NOMO-1 treated with DMSO at 0.1 percent for 48 hours (cell line): ENCODE measurements around the gene NPHP4.
A peak's percentile ranks its signal among the peaks of the same experiment; 100 is the strongest.

ENCODE experiments used
- DNase-seq: peaks from one replicate; lab custom pipeline; 2025; ENCODE audit not compliant: unreplicated experiment; lab: John Stamatoyannopoulos, UW

The NPHP4 gene

GRCh38 chr1:5992026-5992813 lies at the start of gene NPHP4:
Gene NPHP4, minus strand, starts transcription at chr1:5992425. Its CDS starts 6,136 bp downstream, at chr1:5986289.
- DNase-seq = peak; percentile 98

GRCh38 chr1:6041432-6042062 lies 49.3 kb upstream of the NPHP4 start:
- no peak for DNase-seq

- no peak for DNase-seq
Observed at GRCh38 chr1:6040861-6041415, 48.7 kb upstream of the NPHP4 start.

- no peak for DNase-seq
Observed at GRCh38 chr1:6040444-6040843, 48.2 kb upstream of the NPHP4 start.

- no peak for DNase-seq
Observed at GRCh38 chr1:6039031-6039430, 46.8 kb upstream of the NPHP4 start.

GRCh38 chr1:6038603-6039002 lies 46.4 kb upstream of the NPHP4 start:
- no peak for DNase-seq

GRCh38 chr1:6037338-6037762 lies 45.1 kb upstream of the NPHP4 start:
- peak; percentile 9 for DNase-seq

- DNase-seq = no peak
Observed at GRCh38 chr1:6035719-6036118, 43.5 kb upstream of the NPHP4 start.

GRCh38 chr1:6035303-6035702 lies 43.1 kb upstream of the NPHP4 start:
- no peak for DNase-seq

GRCh38 chr1:6034750-6035096 lies 42.5 kb upstream of the NPHP4 start:
- no peak for DNase-seq

GRCh38 chr1:6033986-6034749 lies 41.9 kb upstream of the NPHP4 start:
- DNase-seq = no peak

GRCh38 chr1:6033124-6033523 lies 40.9 kb upstream of the NPHP4 start:
- no peak for DNase-seq

- DNase-seq = no peak
Observed at GRCh38 chr1:6030547-6031261, 38.5 kb upstream of the NPHP4 start.

- no peak for DNase-seq
Observed at GRCh38 chr1:6030132-6030531, 37.9 kb upstream of the NPHP4 start.

- DNase-seq = no peak
Observed at GRCh38 chr1:6029351-6029750, 37.1 kb upstream of the NPHP4 start.

- DNase-seq = peak; percentile 95
Observed at GRCh38 chr1:6028042-6028850, 36.0 kb upstream of the NPHP4 start.

- DNase-seq = peak; percentile 27
Observed at GRCh38 chr1:6027591-6027990, 35.4 kb upstream of the NPHP4 start.

- DNase-seq = peak; percentile 95
Observed at GRCh38 chr1:6026095-6026809, 34.0 kb upstream of the NPHP4 start.

GRCh38 chr1:6025269-6026094 lies 33.3 kb upstream of the NPHP4 start:
- DNase-seq = no peak
